ENCODE results near the gene METRN.

- TF ChIP-seq CTCF (IDR thresholded peaks at IDR 0.05) (no peak), POLR2A (IDR thresholded peaks at IDR 0.05) (no peak)
These were observed 22.1 kb downstream of the METRN start for GRCh38 chr16:736936-737481.
